Gastroesophageal sphincter (tissue), 3 donors: ENCODE data around the gene IRF3.

Experiments
- CTCF ChIP-seq, 4 experiments: fragments of 200-600 bp in 2 of 4; fragments of 450-650 bp in 2 of 4; sonication (generic) in 1 of 4; IDR thresholded peaks; one replicate each; pipeline ENCODE4 v1.5.1; 2017 to 2019; ENCODE audit warnings: antibody characterized with exemption in 4 of 4, mild to moderate bottlenecking in 2 of 4, moderate library complexity in 2 of 4
- EP300 ChIP-seq: sonication (generic); formaldehyde crosslinking; IDR thresholded peaks from one replicate; pipeline ENCODE4 v1.6.1; 2017; ENCODE audit warnings: antibody characterized with exemption, mild to moderate bottlenecking
- POLR2A ChIP-seq, 2 donors: fragments of 450-650 bp; IDR thresholded peaks; one replicate each; pipeline ENCODE4 v1.6.1; 2017; ENCODE audit warnings: antibody characterized with exemption in 2 of 2, mild to moderate bottlenecking in 2 of 2, moderate library complexity in 1 of 2
- POLR2AphosphoS5 ChIP-seq: sonication (generic); formaldehyde crosslinking; IDR thresholded peaks from one replicate; pipeline ENCODE4 v1.6.1; 2017; ENCODE audit warnings: antibody characterized with exemption

GRCh38 chr19:49645592-49645991 lies 20.1 kb downstream of the IRF3 start:
- no peak for TF ChIP-seq CTCF (IDR thresholded peaks at IDR 0.05)
- no peak for TF ChIP-seq EP300
- TF ChIP-seq POLR2AphosphoS5, result no peak
- TF ChIP-seq POLR2A (IDR thresholded peaks at IDR 0.05), result no peak
